Measurements from ENCODE around the gene KHDC1L.
"Not testable (repeated sequence)": the region's sequence is repeated elsewhere in the genome, so short reads cannot be mapped to it uniquely, and the experiment has no call there.

The KHDC1L gene

GRCh38 chr6:73225396-73225795 is at the start of gene KHDC1L:
TSS of gene KHDC1L (minus strand) at chr6:73225496. CDS start at chr6:73225408, 88 bp downstream.
- no peak for DNase-seq (ENCODE audit: low read depth in 2 of 2)

GRCh38 chr6:73269296-73269695 is 44.0 kb upstream of the KHDC1L start:
- DNase-seq (ENCODE audit: low read depth in 2 of 2), result not testable (repeated sequence)

- not testable (repeated sequence) for DNase-seq (ENCODE audit: low read depth in 2 of 2)
Measured at GRCh38 chr6:73268896-73269295, 43.6 kb upstream of the KHDC1L start.

- DNase-seq (ENCODE audit: low read depth in 2 of 2), result no peak
Measured at GRCh38 chr6:73264446-73264845, 39.1 kb upstream of the KHDC1L start.

- DNase-seq (ENCODE audit: low read depth in 2 of 2), result no peak
Measured at GRCh38 chr6:73263570-73263909, 38.2 kb upstream of the KHDC1L start.

GRCh38 chr6:73262671-73263569 is 37.6 kb upstream of the KHDC1L start, which contains the start of gene KHDC1:
TSS of gene KHDC1 (minus strand) at chr6:73263196. CDS start at chr6:73242517, 20,679 bp downstream.
- peak; percentile 23 to 28 for DNase-seq (ENCODE audit: low read depth in 2 of 2)

GRCh38 chr6:73258721-73259120 is 33.4 kb upstream of the KHDC1L start:
- DNase-seq (ENCODE audit: low read depth in 2 of 2), result no peak

GRCh38 chr6:73254323-73254722 is 29.0 kb upstream of the KHDC1L start:
- DNase-seq (ENCODE audit: low read depth in 2 of 2), result not testable (repeated sequence)

GRCh38 chr6:73252703-73253102 is 27.4 kb upstream of the KHDC1L start:
- no peak for DNase-seq (ENCODE audit: low read depth in 2 of 2)

GRCh38 chr6:73250016-73250415 is 24.7 kb upstream of the KHDC1L start:
- DNase-seq (ENCODE audit: low read depth in 2 of 2), result no peak

GRCh38 chr6:73248192-73248903 is 23.1 kb upstream of the KHDC1L start:
- DNase-seq (ENCODE audit: low read depth in 2 of 2), result no peak

- no peak for DNase-seq (ENCODE audit: low read depth in 2 of 2)
Measured at GRCh38 chr6:73242001-73242400, 16.7 kb upstream of the KHDC1L start.

- no peak for DNase-seq (ENCODE audit: low read depth in 2 of 2)
Measured at GRCh38 chr6:73240730-73241129, 15.4 kb upstream of the KHDC1L start.

GRCh38 chr6:73236144-73236750 is 11.0 kb upstream of the KHDC1L start:
- no peak for DNase-seq (ENCODE audit: low read depth in 2 of 2)

- DNase-seq (ENCODE audit: low read depth in 2 of 2), result no peak
Measured at GRCh38 chr6:73234733-73235132, 9.4 kb upstream of the KHDC1L start.

GRCh38 chr6:73233971-73234370 is 8.7 kb upstream of the KHDC1L start:
- not testable (repeated sequence) for DNase-seq (ENCODE audit: low read depth in 2 of 2)

GRCh38 chr6:73233048-73233447 is 7.8 kb upstream of the KHDC1L start:
- DNase-seq (ENCODE audit: low read depth in 2 of 2), result no peak

GRCh38 chr6:73231986-73232391 is 6.7 kb upstream of the KHDC1L start:
- DNase-seq (ENCODE audit: low read depth in 2 of 2), result no peak

GRCh38 chr6:73227606-73228255 is 2.4 kb upstream of the KHDC1L start:
- DNase-seq (ENCODE audit: low read depth in 2 of 2), result no peak

GRCh38 chr6:73216859-73217258 is 8.4 kb downstream of the KHDC1L start:
- DNase-seq (ENCODE audit: low read depth in 2 of 2), result no peak

- no peak for DNase-seq (ENCODE audit: low read depth in 2 of 2)
Measured at GRCh38 chr6:73209117-73209516, 16.2 kb downstream of the KHDC1L start.
